Activated naive CD4-positive, alpha-beta T cell treated with Interleukin-2 at 50 U/mL for 16 hours (primary cell): ENCODE data around the gene NDUFS1.
"Not testable (repeated sequence)": the region's sequence is repeated elsewhere in the genome, so short reads cannot be mapped to it uniquely, and the experiment has no call there.

Source experiments
- DNase-seq: peaks from one replicate; pipeline ENCODE4 v3.0.0-alpha.2; 2020

Gene NDUFS1

DNA sequence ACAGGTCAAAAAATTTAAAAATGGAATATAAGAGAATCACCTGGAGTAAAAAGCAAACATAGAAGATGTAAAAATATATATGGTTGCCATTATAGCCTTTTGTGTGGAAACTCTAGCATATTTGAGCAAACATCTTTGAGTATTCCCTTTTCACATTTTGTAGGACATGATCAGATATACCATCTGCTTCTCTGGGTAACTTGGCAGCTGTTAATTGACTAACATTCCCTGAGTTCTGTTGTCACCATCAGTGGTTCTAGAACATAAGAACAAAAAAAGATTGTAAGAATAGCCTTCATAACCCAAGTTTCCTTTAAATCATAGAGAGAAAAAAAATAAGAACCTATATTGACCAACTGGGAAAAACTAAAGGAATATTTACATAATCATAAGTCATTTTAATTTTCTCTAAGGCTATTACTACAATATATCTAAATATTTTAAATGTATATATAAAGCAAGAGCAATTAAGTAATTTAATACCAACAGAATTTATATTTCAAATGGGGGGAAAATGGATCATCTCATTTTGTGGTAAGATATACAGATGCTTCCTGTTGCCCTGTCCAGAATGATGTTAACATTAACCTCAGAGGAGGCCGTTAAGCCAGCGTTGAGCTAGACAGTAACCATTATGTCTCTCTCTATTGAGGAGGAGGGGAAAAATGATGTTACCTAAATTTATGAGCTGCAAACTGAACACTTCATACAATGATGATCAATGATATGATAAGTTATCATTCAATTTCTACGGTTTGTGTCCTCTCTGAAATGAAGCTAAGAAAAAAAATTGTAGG lies 63.5 kb downstream of the NDUFS1 start:
- DNase-seq: no peak

DNA sequence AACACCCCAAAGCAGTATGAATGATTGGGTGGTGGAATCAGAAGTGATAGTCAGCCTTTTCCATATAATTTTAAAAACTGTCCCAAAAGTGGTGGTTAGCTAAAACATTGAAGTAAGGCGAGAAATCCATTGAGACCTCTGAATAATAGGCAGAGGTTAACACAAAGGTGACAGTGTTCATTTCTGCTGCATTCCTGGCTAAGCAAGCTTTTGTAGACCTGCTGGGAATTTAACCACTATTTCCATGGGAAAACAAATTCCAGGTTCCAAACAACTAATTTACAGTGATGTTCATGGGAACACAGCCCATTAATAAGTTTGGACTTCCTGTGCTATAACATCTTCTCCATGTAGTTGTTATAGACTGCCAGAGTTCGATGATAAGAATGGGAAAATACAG lies 66.9 kb downstream of the NDUFS1 start:
- DNase-seq: no peak

DNA sequence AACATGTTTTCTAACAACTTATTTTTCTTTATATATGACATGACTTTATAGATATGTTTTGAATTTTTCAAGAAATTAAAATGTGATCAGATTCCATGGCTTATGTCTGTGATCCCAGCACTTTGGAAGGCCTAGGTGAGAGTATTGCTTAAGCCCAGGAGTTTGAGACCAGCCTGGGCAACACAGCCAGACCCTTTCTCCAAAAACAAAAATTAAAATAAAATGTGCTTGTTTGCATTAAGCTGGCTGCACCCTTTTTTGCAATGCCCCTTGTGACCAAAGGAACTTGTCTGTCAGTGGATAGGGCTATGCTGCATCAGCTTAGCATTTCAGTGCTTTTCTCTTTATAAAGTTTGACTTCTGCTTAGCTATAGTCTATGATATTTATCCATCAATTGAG lies 71.0 kb downstream of the NDUFS1 start:
- DNase-seq: no peak

DNA sequence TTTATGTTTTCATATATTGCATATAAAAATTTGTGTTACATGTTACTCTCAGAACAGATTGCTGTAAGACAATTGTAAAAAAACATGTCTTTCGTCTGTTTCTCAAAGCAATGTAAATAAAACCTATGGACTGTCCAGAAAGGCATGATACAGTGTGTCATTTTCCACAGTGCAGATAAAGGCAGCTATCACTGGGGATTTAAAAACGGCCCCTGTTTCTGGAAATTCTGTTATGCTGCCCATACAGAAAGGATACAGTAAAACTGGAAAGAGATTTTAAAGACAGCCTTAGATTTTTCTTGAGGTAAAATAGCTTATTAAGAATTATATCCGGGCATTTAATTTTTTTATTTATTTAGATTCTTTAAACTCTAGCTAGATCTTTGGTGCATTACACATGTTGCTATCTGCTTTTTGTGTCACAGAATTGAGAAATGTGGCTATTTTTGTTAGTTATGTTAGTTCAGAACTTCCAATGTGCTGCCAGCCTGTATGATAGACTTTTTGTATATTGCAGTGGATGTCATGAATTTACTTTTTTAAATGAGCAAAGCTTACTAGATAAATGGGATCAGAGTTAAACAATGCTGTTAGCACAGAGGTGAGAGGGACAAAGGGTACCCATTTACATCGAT lies 72.4 kb downstream of the NDUFS1 start:
- no peak for DNase-seq

DNA sequence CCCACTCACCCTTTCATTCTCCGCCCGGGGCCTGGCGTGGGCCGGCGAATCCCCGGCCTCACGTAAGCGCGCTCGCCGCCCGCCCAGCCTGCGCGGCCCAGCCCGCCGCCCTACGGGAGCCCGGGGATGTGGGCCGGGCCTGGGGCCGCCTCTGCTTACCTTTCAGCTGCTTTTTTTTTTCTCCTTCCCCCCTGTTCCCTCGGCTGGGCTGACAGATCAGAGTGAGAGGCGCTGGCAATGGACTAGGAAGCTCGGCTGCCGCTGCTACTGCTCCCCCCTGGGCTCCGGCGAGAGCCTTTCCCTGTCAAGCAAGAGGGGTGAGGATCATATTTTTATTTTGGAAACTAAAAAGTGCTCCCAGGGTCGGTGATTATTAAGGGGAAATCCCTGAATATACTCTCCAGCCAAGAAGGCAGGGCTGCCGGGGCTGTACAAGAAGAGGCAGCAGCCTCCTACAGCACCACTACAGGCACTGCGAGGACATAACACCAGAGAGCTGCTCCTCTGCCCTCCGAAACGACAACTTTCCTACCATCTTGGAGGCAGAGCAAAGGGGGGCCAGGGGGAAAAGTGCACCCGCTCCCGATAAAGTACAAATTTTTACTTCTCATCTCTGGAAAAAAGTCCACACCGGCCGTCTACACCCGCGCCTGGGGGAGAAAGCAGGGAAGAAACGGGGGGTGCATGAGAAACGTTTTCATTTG lies 73.3 kb downstream of the NDUFS1 start, which contains the start of gene INO80D:
INO80D (minus strand) TSS at position 433 of the 704 bp plus-strand sequence. CDS start 23,158 bp downstream, outside the sequence.
- peak; percentile 81 for DNase-seq

DNA sequence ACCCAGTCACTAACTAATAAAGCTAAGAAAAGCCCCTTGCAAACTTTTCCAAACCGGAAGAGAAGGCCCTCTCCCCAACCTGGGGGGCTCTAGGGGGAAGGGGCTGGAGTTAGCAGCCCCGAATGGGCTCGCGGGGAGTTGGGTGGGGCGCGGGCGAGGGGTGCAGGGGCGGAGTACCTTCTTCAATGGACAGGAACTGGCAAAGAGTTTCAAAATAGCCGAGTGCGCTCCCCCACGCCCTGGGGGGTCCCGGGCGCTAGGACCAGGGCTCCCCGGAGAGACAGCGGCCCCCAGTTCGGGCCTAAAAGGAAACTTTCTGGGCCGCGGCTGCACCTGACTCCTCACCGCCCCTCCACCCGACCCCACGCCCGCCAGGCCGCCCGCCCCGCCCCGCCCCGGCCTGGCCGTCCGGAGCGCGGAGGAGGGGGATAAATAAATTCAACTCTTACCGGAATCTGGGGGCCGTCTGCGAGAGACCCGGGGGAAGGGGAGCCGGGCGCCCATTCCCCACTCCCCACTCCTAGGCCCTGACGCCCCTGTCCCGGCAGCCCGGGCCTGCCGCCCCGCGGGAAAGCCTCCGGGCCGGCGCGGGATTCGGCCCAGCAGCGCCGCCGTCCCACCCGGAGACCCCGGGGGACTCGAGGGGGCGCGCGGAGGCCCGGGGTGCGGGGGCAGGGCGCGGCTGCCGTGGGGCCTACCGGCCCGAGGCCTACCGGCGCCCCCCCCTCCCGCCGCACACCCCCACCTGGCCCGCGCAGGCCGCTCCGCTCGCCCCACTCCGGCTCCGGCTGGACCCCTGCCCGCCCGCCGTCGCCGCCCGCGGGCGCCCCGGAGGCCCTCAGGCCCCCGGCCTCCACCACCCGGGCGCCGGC lies 74.1 kb downstream of the NDUFS1 start:
- DNase-seq: peak; percentile 51

DNA sequence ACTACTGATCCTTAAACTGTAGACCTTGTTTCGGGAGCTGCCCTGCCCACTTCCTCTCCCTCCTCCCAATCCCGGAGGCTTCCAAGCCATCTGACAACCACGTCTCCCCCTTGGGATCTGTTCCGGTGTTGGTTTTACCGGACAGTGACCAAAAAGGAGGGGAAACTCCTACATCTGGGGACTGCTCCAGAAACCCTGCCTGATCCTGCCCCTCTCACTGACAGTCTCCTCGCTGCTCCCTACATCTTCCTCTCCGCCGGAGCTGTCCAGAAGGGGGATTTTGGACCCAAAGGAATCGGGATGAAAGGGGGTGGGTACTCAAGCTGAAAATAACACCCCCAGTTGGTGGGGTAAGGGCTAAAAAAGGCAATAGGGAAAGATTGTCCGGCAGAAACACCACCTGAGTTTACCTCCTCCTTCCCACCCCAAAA lies 74.8 kb downstream of the NDUFS1 start:
- DNase-seq: peak; percentile 12

DNA sequence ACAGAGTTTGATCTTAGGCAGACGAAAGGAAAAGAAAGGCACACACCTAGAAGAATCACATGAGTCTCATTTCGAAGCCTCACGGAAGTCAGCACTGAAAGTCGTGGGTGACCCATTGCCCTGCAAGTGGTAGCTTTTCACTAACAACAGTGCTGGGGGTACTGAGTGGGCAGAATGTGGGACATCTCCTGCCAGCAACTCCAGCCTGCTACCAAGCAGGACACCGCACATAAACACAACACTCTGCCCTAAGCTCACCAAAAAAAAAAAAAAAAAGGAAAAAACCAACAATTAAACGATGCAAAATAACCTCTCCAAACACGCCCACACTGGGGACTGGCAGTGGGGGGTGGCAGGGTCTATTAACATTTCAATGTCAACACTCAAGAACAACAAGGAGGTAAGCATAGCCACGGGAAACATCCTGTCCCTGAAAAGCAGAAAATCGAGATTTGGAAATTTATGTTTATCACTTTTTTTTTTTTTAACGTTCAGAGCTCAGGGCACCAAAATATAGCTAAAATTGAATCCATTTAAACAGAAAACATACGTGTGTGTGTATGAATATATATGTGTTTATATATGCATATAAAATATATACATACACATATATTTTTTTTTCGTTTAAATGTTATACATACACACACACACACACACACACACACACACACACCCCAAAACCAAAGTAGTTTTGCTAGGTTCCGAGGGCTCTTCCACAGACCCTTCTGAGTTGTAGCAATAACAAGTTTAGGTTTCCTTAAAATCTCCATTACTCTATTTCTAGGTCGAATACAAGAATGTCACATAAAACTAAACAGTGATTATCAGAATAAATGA lies 75.4 kb downstream of the NDUFS1 start:
- peak; percentile 32 for DNase-seq

DNA sequence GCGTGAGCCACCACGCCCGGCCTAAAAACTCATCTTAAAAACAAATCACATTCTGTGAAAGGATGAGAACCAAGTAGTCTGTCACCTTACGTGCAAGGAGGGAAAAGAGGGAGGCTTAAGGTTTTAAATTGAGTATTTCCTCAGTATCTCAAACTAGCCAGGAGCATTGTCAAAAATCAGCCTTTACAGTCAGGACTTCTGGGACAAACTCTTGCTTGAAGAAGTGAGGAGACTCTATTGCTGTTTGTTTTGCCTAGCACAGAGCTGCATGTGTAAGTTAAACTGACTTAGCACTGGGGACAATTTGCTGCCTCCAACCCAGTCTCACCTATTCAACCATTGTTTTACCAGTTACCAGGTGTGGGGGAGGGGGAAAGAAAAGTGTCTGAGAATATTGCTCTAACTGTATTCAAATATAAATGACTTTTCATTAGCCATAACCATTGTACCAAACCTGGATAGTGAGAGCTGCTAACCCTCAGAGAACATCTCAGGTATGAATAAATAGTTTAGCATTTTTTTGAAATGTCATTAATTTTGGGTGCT lies 76.9 kb downstream of the NDUFS1 start:
- no peak for DNase-seq

DNA sequence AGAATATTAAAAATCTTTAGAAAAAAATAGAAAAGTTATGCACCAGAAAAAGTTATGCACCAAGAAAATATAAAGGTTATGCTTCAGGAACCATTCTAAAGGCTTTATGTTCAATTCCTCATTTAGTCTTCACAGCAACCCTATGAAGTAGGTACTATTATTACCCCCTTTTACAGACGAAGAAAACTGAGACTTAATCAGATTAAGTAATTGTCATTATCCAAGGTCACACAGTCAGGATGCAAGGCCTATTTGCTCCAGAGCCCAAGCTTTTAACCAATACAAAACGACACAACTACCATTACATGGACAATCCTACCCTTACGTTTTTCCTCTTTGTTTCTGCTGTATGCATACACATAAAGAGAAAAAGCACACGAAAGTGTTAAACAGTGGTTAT lies 78.3 kb downstream of the NDUFS1 start:
- DNase-seq: no peak

DNA sequence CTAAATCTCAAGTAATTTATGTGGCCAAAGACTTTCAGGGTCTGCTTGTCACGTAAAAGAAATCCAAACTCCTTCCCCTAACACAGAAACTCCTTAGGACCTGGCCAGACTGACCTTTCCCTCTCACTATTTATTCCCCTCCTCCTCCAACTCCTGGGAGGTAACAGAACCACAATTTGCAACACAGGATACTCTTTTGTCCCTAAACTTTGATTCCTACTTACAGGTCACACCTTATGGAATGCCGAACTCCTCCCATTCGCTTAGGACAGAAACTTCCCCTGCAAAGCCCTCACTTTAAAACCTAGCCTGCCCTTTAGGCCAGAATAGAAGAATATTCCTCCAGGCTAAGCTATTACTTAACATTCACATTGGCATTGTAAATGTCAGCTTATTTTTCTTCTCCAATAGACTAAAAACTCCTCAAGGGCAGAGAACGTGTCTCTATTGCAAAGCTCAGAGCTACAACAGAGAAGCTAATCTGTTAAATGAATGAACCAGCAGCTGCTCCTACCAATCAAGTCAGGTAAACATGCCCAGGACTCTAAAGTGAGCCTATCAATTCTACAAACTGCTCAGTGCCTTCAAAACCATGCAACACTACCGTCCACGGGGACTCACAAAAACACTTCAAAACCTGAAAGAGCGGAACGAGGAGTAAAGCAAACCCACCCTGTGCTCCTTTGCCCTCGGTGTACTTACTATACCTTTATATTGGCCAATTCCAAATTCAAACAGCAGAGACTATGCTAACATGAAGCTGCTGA lies 79.4 kb downstream of the NDUFS1 start:
- no peak for DNase-seq

DNA sequence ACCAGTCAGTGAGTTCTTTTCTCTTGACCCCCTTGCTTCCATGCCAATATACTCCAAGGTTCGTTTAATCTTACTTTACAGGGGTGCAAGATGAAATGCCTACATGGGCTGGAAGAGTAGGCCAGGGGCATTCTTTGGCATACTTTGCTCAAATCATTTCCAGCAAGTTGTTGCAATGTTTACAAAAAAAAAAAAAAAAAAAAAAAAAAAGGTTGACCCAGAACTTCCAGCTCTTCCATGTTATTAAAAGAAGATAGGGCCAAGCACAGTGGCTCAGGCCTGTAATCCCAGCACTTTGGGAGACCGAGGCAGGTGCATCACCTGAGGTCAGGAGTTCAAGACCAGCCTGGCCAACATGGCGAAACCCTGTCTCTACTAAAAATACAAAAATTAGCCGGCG lies 81.4 kb downstream of the NDUFS1 start:
- not testable (repeated sequence) for DNase-seq

DNA sequence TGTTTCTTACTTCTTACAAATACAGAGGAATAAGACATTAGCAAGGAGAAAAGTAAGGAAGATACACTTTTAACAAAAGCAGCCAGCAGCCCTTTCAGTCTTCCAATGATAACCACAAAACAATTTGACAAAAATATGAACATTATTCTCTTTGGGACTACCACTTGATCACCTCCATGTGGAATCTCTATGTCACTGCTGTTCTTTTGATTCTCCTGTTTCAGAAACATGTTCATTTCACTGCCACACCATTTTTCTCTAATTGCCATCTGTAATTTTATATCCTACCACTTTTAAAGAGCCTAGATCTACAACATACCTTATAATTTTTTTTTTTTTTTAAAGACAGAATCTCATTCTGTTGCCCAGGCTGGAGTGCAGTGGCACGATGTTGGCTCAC lies 84.1 kb downstream of the NDUFS1 start:
- no peak for DNase-seq

DNA sequence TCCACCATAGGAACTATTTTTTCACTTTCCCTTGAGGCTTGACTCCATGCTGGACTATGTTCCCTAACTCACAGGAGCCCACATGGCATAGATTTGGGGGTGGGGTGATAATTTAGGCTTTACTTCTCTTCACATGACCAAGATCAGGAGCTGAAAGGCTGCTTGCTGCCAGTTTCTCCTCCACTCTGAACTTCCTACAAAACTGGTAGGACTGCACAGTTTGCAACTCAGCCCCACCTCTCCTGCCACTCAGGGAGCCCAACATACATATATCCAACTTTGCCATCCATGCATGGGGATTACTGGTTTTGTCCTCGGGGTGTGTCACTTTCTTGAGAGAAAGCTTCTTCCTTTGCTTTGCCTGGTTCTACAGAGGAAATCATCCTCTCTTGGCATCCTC lies 87.4 kb downstream of the NDUFS1 start:
- DNase-seq: no peak

DNA sequence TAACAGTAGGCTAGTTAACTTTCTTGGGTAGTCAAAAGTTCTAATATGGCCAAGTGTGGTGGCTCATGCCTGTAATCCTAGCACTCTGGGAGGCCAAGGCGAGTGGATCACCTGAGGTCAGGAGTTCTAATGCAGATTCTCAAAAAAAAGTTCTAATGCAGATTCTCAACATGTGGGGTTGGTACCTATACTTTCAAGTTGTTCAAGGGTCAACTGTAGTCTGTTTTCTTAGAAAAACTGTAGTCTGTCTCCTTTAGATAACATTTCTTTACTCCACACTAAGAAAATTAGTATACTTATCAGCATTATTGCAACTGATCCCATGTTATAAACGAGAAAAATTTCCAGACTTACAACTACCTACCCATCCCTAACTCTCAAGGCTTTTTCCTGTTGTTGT lies 89.8 kb downstream of the NDUFS1 start:
- no peak for DNase-seq

DNA sequence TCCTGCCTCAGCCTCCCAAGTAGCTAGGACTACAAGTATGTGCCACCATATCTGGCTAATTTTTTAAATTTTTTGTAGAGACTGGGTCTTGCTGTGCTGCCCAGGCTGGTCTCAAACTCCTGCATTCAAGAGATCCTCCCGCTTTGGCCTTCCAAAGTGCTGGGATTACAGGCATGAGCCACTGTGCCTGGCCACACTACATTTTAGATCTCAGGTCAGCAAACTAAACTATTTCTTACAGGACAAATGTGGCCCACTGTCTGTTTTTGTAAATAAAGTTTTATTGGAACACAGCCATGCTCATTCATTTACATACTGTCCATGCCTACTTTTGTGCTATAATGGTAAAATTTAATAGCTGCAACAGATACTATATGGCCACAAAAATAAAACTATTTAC lies 91.0 kb downstream of the NDUFS1 start:
- no peak for DNase-seq
